K562 (cell line): ENCODE measurements around the gene FLT1. TPM values are rescaled to one million over a fixed set of nuclear protein-coding genes. Genes with fewer than 3 reads are reported as not detected.

Experiments
- ATAC-seq: fragments of 200-7000 bp; cut with Tn5 transposase; 3 replicates; pipeline ENCODE4 v1.9.1; 2020; ENCODE audit warnings: moderate library complexity
- BruUV-seq: library from RNA; stranded (reverse); fragments of 400-500 nt; replicated peaks from 2 replicates; lab custom pipeline; 2021; lab: Mats Ljungman, UMichigan
- CTCF ChIA-PET: fragments of 300-600 bp; formaldehyde crosslinking; extraction: SDS; loops from one replicate; lab custom pipeline; 2021; ENCODE audit warnings: low intra/inter-chr PET ratio; lab: Yijun Ruan, JAX
- POLR2A ChIA-PET: fragments of 300-600, 350-650 bp; sonication (Branson Sonifier 250); formaldehyde crosslinking; extraction: SDS; loops from one replicate; lab custom pipeline; 2021; ENCODE audit warnings: antibody characterized with exemption, inconsistent platforms; lab: Yijun Ruan, JAX
- DNase-seq, 4 experiments: peaks; one replicate each; pipeline versions ENCODE4 v3.0.0 to v3.0.0-alpha.2; 2011 to 2018; ENCODE audit warnings: low spot score in 3 of 4, mixed read lengths in 3 of 4; ENCODE audit errors: extremely low read depth in 1 of 4
- FAIRE-seq: peaks from 2 replicates; lab custom pipeline; 2011; peaks lifted over from hg19 to GRCh38; lab: Jason Lieb, UNC
- H2AFZ ChIP-seq: 2 replicates; pipeline ENCODE4 v1.6.0; 2011; ENCODE audit warnings: low read depth, low read length, control low read depth, inconsistent platforms
- H3K27ac ChIP-seq: fragments of 200-600 bp; 3 replicates; pipeline ENCODE4 v1.8.0; 2011; ENCODE audit warnings: low read depth, mild to moderate bottlenecking, control low read depth, inconsistent platforms, low read length, moderate library complexity, mixed read lengths; ENCODE audit errors: extremely low read depth
- H3K27me3 ChIP-seq, 2 experiments: fragments of 300-600 bp in 1 of 2; 2 replicates in 1 of 2; 3 replicates in 1 of 2; pipeline versions ENCODE4 v1.6.0 to v1.8.0; 2011; ENCODE audit warnings: inconsistent platforms in 2 of 2, low read length in 2 of 2, mild to moderate bottlenecking in 1 of 2, mixed read lengths in 1 of 2, moderate library complexity in 1 of 2; ENCODE audit not compliant: control insufficient read depth in 2 of 2, insufficient read depth in 2 of 2
- H3K36me3 ChIP-seq: fragments of 300-600 bp; 3 replicates; pipeline ENCODE4 v1.8.0; 2011; ENCODE audit warnings: mild to moderate bottlenecking, low read length, inconsistent platforms; ENCODE audit not compliant: control insufficient read depth, insufficient read depth
- H3K4me1 ChIP-seq, 2 experiments: fragments of 200-600 bp in 1 of 2; replicated peaks in 1 of 2; 2 replicates in 1 of 2; 3 replicates in 1 of 2; pipeline versions ENCODE4 v1.5.1 to v1.8.0; 2011; ENCODE audit warnings: inconsistent platforms in 2 of 2, low read length in 2 of 2, mild to moderate bottlenecking in 1 of 2, mixed read lengths in 1 of 2, moderate library complexity in 1 of 2; ENCODE audit not compliant: control insufficient read depth in 2 of 2, insufficient read depth in 2 of 2
- H3K4me2 ChIP-seq: 2 replicates; pipeline ENCODE4 v1.6.1; 2011; ENCODE audit warnings: low read length, control low read depth, inconsistent platforms, mixed read lengths; ENCODE audit not compliant: insufficient read depth
- H3K4me3 ChIP-seq: fragments of 200-600 bp; sonication (generic), shearing (Covaris generic); 2 replicates; pipeline ENCODE4 v1.5.1; 2016; ENCODE audit warnings: control low read depth, inconsistent platforms
- H3K79me2 ChIP-seq: fragments of 200-600 bp; 3 replicates; pipeline ENCODE4 v1.8.0; 2011; ENCODE audit warnings: low read length, inconsistent platforms; ENCODE audit not compliant: control insufficient read depth, insufficient read depth
- H3K9ac ChIP-seq, 2 experiments: 2 replicates each; pipeline versions ENCODE4 v1.6.0 to v1.6.1; 2011; ENCODE audit warnings: low read depth in 2 of 2, low read length in 2 of 2, control low read depth in 1 of 2, inconsistent platforms in 1 of 2, mild to moderate bottlenecking in 1 of 2, mixed read lengths in 1 of 2; ENCODE audit not compliant: insufficient read depth in 1 of 2
- H3K9me1 ChIP-seq: one replicate; pipeline ENCODE4 v1.6.0; 2011; ENCODE audit warnings: inconsistent platforms, mild to moderate bottlenecking, low read length, moderate library complexity; ENCODE audit not compliant: control insufficient read depth, insufficient read depth
- H3K9me3 ChIP-seq: replicated peaks from 2 replicates; pipeline ENCODE4 v1.5.1; 2011; ENCODE audit warnings: low read depth, low read length, inconsistent platforms; ENCODE audit not compliant: control insufficient read depth, insufficient read depth
- H4K20me1 ChIP-seq: replicated peaks from 2 replicates; pipeline ENCODE4 v1.6.1; 2011; ENCODE audit warnings: low read length, inconsistent platforms, mixed read lengths; ENCODE audit not compliant: control insufficient read depth, insufficient read depth
- ERF ChIP-seq: fragments of 450-650 bp; formaldehyde crosslinking; IDR thresholded peaks from 2 replicates; pipeline ENCODE4 v1.4.0; 2020; ENCODE audit warnings: mild to moderate bottlenecking, mixed read lengths
- PCBP1 ChIP-seq: fragments of 200-400 bp; formaldehyde crosslinking; IDR thresholded peaks from 2 replicates; pipeline ENCODE4 v1.6.1; 2018; ENCODE audit warnings: mild to moderate bottlenecking, low read depth, low read length; ENCODE audit not compliant: poor library complexity, severe bottlenecking
- SMARCB1 ChIP-seq: IDR thresholded peaks from 2 replicates; pipeline ENCODE4 v1.6.1; 2011; ENCODE audit warnings: improper control_type of control experiment, low read depth; ENCODE audit not compliant: insufficient read length
- SOX6 ChIP-seq: fragments of 450-650 bp; IDR thresholded peaks from 2 replicates; pipeline ENCODE4 v1.6.1; 2014; ENCODE audit warnings: mild to moderate bottlenecking
- ZNF785 ChIP-seq: fragments of 250-450 bp; sonication (Bioruptor Pico); IDR thresholded peaks from 2 replicates; pipeline ENCODE4 v1.4.0; 2020; ENCODE audit warnings: mild to moderate bottlenecking
- WGBS: fragments of 100-300 bp; shearing (Covaris generic); methylation state at CpG from one replicate; pipeline ENCODE4 v1.1.6; 2016; ENCODE audit warnings: low coverage, mixed read lengths; ENCODE audit not compliant: insufficient coverage; ENCODE audit errors: missing lambda C conversion rate; 5-methylcytosine and 5-hydroxymethylcytosine counted together
- in situ Hi-C: fragments of 300-500 bp; cut with MboI; formaldehyde crosslinking; loops from 4 replicates; pipeline ENCODE4 v1.15.0; 2018; ENCODE audit warnings: inconsistent platforms, mixed read lengths
- intact Hi-C: fragments of 100-400 bp; cut with micrococcal nuclease; formaldehyde crosslinking; loops from 2 replicates; pipeline ENCODE4 v1.14.2; 2022
- polyA plus RNA-seq, 8 experiments: library from polyadenylated mRNA; depleted of rRNA in 4 of 8; stranded (reverse) in 5 of 8; unstranded in 3 of 8; fragments of >200 nt; fragmentation: Nextera tagmentation in 2 of 8; fragmentation: Illumina TruSeq in 1 of 8; extraction: Ambion mirVana in 2 of 8; extraction: Trizol in 1 of 8; gene quantifications; 2 replicates each; pipeline versions ENCODE4 v1.2.1 to v1.2.3, GENCODE V29; 2011 to 2014; ENCODE audit warnings: inconsistent platforms in 1 of 8, missing spikeins in 1 of 8
- total RNA-seq, 7 experiments: library from RNA; depleted of rRNA in 6 of 7; stranded (reverse); fragments of >200 nt in 6 of 7; fragmentation: Illumina TruSeq in 2 of 7; extraction: Trizol in 2 of 7; gene quantifications; 2 replicates each; pipeline versions ENCODE4 v1.2.1 to v1.2.3, GENCODE V29; 2011 to 2021; ENCODE audit warnings: low replicate concordance in 1 of 7
- TF ChIP-seq, protein P1 (sequence below): fragments of 200-800 bp; sonication (Bioruptor generic); IDR thresholded peaks from 2 replicates; pipeline ENCODE4 v1.6.1; 2016; ENCODE audit warnings: missing genetic modification characterization, missing compliant biosample characterization
- TF ChIP-seq, protein P2 (sequence below), 2 experiments: fragments of 450-650 bp in 1 of 2; sonication (generic) in 1 of 2; formaldehyde crosslinking in 1 of 2; IDR thresholded peaks in 1 of 2; conservative IDR thresholded peaks in 1 of 2; 2 replicates each; pipeline versions ENCODE4 v1.6.1 to v1.8.1; 2016 to 2023; ENCODE audit warnings: mild to moderate bottlenecking in 2 of 2, moderate library complexity in 2 of 2, inconsistent platforms in 1 of 2, missing genetic modification reagents in 1 of 2

FLT1 gene
- total and polyA plus RNA-seq, 9 of the 15 experiments (the other 6 are each of a cell fraction or from before 2014, with no cell fraction given) = 0.01 to 2.0 (median 0.22) TPM

DNA sequence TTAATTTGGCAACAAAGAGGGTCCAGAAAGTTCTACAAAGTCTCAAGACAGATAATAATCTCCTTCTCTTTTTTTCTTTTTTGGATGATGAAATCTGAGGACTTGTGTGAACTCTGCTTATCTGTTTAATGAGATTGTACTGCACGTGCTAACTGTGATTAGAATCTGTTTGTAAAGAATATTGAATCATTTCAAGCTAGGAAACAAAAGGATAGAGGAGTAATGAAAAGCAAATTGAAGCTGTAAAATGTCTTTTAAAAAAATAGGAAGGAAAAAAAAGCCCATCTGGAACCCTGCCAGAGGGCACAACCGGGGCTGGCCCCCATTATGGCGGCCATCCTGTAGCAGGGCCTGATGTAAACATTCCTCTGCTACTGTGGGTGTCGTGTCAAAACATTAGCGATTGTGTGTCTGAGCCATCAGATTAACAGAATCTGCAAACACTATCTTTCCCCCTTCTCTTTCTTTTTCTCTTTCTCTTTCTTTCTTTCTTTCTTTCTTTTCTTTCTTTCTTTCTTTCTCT is 83.0 kb downstream of the FLT1 start:
- WGBS = 9% methylated on average over 5 of the region's 5 CpGs
- H3K36me3 ChIP-seq = no peaks in the 10 kb centered on the region
- H3K27me3 ChIP-seq = no peaks in the 10 kb centered on the region
- no peak overlapping the region for H3K4me2 ChIP-seq
- H2AFZ ChIP-seq = peak overlapping the region; percentile 48; the same call in 1 of the 2 replicates
- no peak for FAIRE-seq
- intact Hi-C loops = no loop called here
- DNase-seq = peak in 1 of 4 experiments; percentile 25
- no peak overlapping the region for H3K4me3 ChIP-seq
- no peaks in the 10 kb centered on the region for H3K9me3 ChIP-seq
- BruUV-seq = no TSS peak
- no peak overlapping the region for H3K9ac ChIP-seq
- H3K27ac ChIP-seq = no peak overlapping the region
- in situ Hi-C loops = no loop called here
- no peaks in the 10 kb centered on the region for H4K20me1 ChIP-seq
- H3K79me2 ChIP-seq = no peaks in the 10 kb centered on the region
- POLR2A ChIA-PET = no interaction called here
- H3K4me1 ChIP-seq = peaks cover 9 to 38% of the 10 kb centered on the region in 2 experiments; a peak in 4 of 5 replicates
- ATAC-seq = no peak
- CTCF ChIA-PET = no interaction called here
- H3K9me1 ChIP-seq = no peaks in the 10 kb centered on the region
- TF ChIP-seq SMARCB1 (no peak), PCBP1 (no peak), ERF (CRISPR knock-in tag) (no peak), ZNF785 (CRISPR knock-in tag) (no peak), SOX6 (peak; percentile 83)
- TF ChIP-seq, protein P1, sequence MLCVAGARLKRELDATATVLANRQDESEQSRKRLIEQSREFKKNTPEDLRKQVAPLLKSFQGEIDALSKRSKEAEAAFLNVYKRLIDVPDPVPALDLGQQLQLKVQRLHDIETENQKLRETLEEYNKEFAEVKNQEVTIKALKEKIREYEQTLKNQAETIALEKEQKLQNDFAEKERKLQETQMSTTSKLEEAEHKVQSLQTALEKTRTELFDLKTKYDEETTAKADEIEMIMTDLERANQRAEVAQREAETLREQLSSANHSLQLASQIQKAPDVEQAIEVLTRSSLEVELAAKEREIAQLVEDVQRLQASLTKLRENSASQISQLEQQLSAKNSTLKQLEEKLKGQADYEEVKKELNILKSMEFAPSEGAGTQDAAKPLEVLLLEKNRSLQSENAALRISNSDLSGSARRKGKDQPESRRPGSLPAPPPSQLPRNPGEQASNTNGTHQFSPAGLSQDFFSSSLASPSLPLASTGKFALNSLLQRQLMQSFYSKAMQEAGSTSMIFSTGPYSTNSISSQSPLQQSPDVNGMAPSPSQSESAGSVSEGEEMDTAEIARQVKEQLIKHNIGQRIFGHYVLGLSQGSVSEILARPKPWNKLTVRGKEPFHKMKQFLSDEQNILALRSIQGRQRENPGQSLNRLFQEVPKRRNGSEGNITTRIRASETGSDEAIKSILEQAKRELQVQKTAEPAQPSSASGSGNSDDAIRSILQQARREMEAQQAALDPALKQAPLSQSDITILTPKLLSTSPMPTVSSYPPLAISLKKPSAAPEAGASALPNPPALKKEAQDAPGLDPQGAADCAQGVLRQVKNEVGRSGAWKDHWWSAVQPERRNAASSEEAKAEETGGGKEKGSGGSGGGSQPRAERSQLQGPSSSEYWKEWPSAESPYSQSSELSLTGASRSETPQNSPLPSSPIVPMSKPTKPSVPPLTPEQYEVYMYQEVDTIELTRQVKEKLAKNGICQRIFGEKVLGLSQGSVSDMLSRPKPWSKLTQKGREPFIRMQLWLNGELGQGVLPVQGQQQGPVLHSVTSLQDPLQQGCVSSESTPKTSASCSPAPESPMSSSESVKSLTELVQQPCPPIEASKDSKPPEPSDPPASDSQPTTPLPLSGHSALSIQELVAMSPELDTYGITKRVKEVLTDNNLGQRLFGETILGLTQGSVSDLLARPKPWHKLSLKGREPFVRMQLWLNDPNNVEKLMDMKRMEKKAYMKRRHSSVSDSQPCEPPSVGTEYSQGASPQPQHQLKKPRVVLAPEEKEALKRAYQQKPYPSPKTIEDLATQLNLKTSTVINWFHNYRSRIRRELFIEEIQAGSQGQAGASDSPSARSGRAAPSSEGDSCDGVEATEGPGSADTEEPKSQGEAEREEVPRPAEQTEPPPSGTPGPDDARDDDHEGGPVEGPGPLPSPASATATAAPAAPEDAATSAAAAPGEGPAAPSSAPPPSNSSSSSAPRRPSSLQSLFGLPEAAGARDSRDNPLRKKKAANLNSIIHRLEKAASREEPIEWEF = no peak
- TF ChIP-seq, protein P2, sequence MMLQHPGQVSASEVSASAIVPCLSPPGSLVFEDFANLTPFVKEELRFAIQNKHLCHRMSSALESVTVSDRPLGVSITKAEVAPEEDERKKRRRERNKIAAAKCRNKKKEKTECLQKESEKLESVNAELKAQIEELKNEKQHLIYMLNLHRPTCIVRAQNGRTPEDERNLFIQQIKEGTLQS (IDR thresholded peaks at IDR 0.05) = peak; percentile 76
- TF ChIP-seq, protein P2 (CRISPR knock-in tag; conservative IDR thresholded peaks at IDR 0.05) = no peak
